WI38 (cell line): ENCODE results near the gene DPP9.

Experiments used
- H3K4me3 ChIP-seq: 2 replicates; pipeline ENCODE4 v1.5.1; 2011; ENCODE audit warnings: low read depth, mild to moderate bottlenecking, control low read depth, low read length
- TF ChIP-seq, protein P1 (sequence below): IDR thresholded peaks from 2 replicates; pipeline ENCODE4 v1.5.1; 2012; ENCODE audit warnings: low read depth, mild to moderate bottlenecking, control low read depth, low read length

DPP9 gene

DNA sequence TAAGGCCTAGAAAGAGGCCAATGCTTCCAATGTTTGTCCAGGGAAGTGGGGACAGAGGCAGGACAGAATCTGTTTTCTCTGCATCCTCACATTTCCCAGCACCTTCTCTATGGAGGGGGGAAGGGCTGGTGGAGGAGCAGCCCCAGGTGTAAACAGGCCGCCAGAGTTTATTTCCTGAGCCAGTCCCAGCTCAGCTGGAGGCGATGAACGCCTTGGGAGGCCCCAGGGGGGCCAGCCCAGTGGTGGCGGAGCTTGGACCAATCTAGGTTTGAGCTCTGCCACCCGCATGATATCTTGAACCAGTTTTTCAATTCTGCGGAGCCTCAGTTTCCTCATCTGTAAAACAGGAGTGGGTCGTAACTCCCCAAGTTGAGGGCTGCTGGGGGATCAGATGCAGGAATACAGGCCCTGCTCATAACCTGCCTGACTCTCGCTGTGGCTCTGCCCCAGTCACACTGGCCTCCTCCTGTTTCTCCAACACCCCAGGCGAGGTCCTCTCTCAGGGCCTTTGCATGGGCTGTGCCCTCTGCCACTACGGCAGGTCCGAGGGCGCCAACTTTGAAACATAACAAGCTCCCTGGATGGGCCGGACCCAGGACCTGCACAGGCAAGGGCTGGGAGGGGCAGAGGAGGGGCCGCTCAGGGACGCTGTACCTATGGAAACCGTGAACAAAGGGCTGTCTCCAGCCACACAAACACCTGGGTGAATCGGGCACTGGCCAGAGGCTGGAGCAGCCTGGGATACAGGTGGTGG, 83.2 kb downstream of the DPP9 start:
- H3K4me3 ChIP-seq: peak overlapping the region; percentile 89
- TF ChIP-seq, protein P1, sequence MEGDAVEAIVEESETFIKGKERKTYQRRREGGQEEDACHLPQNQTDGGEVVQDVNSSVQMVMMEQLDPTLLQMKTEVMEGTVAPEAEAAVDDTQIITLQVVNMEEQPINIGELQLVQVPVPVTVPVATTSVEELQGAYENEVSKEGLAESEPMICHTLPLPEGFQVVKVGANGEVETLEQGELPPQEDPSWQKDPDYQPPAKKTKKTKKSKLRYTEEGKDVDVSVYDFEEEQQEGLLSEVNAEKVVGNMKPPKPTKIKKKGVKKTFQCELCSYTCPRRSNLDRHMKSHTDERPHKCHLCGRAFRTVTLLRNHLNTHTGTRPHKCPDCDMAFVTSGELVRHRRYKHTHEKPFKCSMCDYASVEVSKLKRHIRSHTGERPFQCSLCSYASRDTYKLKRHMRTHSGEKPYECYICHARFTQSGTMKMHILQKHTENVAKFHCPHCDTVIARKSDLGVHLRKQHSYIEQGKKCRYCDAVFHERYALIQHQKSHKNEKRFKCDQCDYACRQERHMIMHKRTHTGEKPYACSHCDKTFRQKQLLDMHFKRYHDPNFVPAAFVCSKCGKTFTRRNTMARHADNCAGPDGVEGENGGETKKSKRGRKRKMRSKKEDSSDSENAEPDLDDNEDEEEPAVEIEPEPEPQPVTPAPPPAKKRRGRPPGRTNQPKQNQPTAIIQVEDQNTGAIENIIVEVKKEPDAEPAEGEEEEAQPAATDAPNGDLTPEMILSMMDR: no peak

- peak overlapping the region; percentile 89 for H3K4me3 ChIP-seq
- TF ChIP-seq, protein P1: no peak
Observed at GRCh38 chr19:4639531-4640246, 84.0 kb downstream of the DPP9 start.

- TF ChIP-seq, protein P1: no peak
- peak within 1 kb of the TSS; percentile 89 for H3K4me3 ChIP-seq
Observed at GRCh38 chr19:4638828-4639530, 84.7 kb downstream of the DPP9 start, which contains the start of gene TNFAIP8L1. TSS of gene TNFAIP8L1 (plus strand) at chr19:4639516. CDS start at chr19:4651870, 12,354 bp downstream.

- no peak overlapping the region for H3K4me3 ChIP-seq
- TF ChIP-seq, protein P1: no peak
Observed at GRCh38 chr19:4638317-4638716, 85.3 kb downstream of the DPP9 start.

DNA sequence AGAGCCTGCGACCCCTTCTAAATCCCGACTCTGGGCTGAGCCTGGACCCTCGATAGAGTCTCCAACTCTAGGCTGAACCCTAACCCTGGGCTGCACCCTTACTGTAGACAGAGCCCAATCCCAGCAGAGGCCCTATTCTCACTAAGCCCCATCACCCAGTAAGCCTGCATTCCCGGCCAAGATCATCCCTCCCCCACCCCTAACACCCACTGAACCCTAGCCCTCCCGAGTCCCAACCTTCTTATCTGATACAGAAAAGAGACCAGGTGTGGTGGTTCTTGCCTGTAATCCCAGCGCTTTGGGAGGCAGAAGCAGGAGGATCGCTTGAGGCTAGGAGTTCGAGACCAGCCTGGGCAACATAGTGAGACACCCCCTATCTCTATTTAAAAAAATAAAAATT, 86.9 kb downstream of the DPP9 start:
- H3K4me3 ChIP-seq: no peak overlapping the region
- TF ChIP-seq, protein P1: no peak

- H3K4me3 ChIP-seq: peak overlapping the region; percentile 34
- TF ChIP-seq, protein P1: peak; percentile 81
Observed at GRCh38 chr19:4636151-4636717, 87.4 kb downstream of the DPP9 start.
